Fibroblast of skin of right biceps (primary cell): ENCODE measurements around the gene MITF.

Experiments
- DNase-seq: peaks from one replicate; pipeline ENCODE4 v3.0.0-alpha.2; 2013

Gene MITF

GRCh38 chr3:69983546-69984265 lies 244.4 kb downstream of the MITF start:
- DNase-seq = no peak

GRCh38 chr3:69985266-69985665 lies 246.0 kb downstream of the MITF start:
- DNase-seq = no peak

GRCh38 chr3:69986419-69986818 lies 247.2 kb downstream of the MITF start:
- DNase-seq = no peak

DNA sequence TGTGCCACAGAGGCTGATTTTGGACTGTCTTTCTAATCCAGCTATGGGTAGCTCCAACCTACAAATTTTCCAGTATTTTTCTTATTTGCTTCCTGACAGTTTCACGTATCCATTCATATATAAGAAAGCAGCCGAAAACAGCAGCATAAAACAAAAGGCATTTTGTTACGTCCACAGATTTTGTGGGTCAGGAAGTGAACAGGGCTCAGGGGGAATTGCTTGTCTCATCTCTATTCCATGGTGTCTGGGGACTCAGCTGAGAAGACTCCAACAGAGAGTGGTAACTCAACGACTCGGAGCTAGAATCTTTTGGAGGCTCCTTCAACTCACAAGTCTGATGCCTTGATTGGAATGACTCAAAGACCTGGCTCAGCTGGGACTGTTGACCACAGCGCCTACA lies 248.6 kb downstream of the MITF start:
- no peak for DNase-seq

- no peak for DNase-seq
These were observed 254.5 kb downstream of the MITF start for GRCh38 chr3:69993757-69994156.

- DNase-seq = no peak
These were observed 255.7 kb downstream of the MITF start for GRCh38 chr3:69994919-69995318.

DNA sequence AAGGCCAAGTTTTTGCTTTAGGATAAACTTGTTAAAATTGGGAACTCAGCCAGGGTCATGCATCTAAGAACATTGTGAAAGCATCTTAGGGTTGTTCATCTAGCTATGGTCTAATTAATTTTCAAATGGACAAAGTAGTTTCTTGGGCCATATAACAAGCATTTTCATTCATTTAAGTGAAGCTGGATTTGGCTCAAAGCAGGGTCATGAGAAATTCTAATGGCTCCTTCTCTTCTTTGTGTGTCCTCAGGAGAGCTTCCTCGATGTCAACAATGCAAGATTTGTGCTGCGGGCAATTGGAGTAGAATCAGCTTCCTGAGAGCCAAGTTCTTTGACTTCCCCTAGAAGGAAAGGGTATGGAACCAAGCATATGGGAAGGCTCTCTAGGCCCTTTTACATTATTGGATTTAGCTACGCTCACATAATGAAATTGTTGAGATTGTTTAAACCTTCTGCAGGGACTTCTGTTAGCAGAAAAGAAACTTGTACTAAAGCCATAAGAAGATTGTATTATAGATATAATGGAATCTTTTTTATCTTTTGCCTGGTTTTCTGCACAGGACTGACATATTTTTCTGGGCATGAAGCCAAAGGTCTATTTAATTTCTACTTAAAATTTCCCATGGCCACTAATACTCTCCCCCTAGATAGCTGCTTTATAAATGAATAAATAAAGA lies 258.5 kb downstream of the MITF start:
- DNase-seq = peak; percentile 5

GRCh38 chr3:69998759-69999139 lies 259.5 kb downstream of the MITF start:
- no peak for DNase-seq

DNA sequence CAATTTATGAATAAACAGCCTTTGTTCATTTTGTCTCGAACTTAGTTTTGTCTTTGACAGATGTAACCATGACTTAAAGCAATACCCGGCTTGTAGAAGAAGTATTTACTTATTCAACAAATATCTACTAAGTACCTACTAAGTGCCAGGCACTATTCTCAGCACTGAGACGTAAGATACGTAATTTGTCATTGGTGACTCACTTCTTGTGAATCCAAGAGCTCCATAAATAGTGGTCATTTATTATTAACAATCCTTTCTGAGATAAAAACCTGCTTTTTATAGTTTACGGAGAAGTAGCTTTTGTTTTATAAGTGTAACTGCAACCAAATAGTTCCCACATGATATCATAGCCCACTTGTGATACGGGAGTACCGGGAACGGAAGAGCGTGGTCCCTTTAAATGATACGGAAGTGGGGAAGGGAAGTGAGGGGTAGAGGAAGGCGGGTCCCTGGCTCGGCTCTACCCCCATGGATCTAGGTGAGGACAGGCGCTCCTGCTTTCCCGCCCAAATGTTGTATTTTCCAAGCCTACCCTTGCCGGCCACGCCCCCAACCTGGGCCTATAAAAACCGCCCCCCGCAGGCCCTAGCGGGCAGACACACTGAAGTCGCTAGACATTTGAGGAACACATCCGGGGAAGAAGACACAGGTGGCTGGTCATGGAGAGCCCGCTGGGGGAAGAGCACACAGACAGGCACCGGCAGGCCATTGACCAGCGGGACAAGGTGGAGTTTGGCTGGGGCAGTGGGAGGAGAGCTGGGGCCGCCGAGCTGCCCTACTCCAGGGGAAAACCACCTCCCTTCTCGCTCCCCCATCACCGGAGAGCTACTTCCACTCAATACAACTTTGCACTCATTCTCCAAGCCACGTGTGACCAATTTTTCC lies 260.1 kb downstream of the MITF start, which contains the start of gene SAMMSON:
SAMMSON (plus strand) TSS at position 594 of the 888 bp plus-strand sequence.
- peak; percentile 33 for DNase-seq

DNA sequence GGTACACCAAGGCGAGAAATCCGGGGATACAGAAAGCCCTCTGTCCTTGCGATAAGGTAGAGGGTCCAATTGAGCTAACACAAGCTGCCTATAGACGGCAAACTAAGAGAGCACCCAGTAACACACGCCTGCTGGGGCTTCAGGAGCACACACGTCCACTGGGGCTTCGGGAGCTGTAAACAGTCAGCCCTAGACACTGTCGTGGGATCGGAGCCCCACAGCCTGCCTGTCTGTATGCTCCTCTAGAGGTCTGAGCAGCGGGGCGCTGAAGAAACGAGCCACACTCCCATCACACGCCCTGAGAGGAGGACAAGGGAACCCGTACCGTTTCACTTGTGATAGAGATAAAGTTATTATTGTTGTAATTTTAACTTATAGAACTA lies 260.8 kb downstream of the MITF start:
- DNase-seq = no peak

DNA sequence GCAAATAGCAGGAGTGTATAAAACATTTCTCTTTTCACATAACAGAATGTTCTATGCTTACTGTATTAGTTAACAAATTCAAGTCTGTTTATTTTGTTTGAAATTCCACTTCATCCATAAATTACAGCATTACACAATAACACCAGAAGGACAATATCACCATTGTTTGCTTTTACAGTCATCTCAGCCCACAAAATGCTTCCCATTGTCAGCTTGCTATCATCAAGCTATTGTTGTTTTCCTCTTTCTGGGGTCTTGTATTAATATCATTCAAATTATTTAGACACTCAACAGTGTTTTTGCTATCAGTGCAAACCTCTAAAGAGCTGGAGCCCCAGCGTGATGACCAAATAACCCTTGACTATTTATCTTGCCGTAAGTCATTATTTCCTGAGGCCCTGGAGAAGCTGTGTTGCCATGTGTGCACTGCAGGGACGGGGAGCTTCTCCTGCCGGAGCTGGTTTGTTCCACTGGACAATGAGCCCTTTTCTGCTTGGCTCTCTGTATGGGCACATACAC lies 261.4 kb downstream of the MITF start:
- no peak for DNase-seq

DNA sequence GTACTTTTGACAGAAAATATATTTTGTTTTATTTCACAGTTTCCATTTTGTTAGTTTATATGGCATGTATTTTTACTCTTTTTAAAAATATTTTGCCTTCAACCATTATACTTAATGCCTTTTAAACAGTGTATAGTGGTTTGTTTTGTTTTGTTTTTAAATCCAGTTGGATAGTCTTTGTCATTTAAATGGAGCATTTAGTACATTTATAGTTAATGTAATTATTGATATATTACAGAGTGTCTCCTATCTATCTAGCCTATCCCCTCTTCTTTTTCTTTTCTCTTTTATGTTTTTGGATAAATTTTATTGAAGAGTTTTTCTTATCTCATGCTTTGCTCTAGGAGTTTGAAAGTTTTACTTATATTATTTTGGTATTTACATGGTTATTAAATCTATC lies 263.9 kb downstream of the MITF start:
- DNase-seq = no peak

GRCh38 chr3:70006089-70006488 lies 266.8 kb downstream of the MITF start:
- no peak for DNase-seq

- no peak for DNase-seq
These were observed 271.1 kb downstream of the MITF start for GRCh38 chr3:70010346-70010745.

DNA sequence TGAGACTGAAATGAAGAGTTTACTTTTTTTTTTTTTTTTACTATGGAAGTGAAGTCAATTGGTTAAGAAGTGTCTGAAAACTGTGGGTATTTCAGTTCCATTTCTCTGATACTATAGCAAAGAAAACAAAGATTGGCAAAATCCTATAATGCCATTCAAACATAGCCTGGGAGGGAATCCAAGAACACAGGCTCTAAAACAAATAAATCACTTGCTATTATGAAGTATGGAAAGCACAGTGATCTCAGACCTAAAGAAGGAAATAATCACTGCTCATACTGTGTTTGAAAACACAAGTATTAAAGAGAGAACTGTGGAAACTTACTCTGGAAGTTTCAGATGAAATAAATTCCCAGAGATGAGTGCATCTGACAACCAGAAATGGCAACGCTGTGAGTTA lies 272.3 kb downstream of the MITF start:
- DNase-seq = no peak
